Naive thymus-derived CD4-positive, alpha-beta T cell (primary cell): ENCODE measurements around the gene SRP14. TPM values are rescaled to one million over a fixed set of nuclear protein-coding genes. Genes with fewer than 3 reads are reported as not detected.

Experiments used
- ATAC-seq: fragments of 150-1000 bp; cut with Tn5 transposase; 2 replicates; pipeline ENCODE4 v1.10.0; 2021; ENCODE audit warnings: mild to moderate bottlenecking, moderate library complexity
- CTCF ChIA-PET: fragments of 350-600 bp; sonication (Branson Sonifier 250); formaldehyde crosslinking; loops from one replicate; lab custom pipeline; 2021; ENCODE audit warnings: antibody characterized with exemption; lab: Charles Lee
- POLR2A ChIA-PET: fragments of 350-600 bp; sonication (Branson Sonifier 250); formaldehyde crosslinking; loops from one replicate; lab custom pipeline; 2021; ENCODE audit warnings: antibody characterized with exemption, inconsistent platforms; lab: Charles Lee
- DNase-seq, 9 donors: peaks; one replicate each; pipeline versions ENCODE4 v3.0.0 to v3.0.0-alpha.2; 2020 to 2022; ENCODE audit warnings: mixed read lengths in 1 of 9
- H3K27ac ChIP-seq: one replicate; pipeline ENCODE4 v1.7.0; 2013; ENCODE audit warnings: mild to moderate bottlenecking, low read depth, low read length, moderate library complexity
- H3K27me3 ChIP-seq, 2 donors: one replicate each; pipeline ENCODE4 v1.7.0; 2013; ENCODE audit warnings: low read length in 2 of 2, mild to moderate bottlenecking in 2 of 2, moderate library complexity in 2 of 2; ENCODE audit not compliant: control insufficient read depth in 2 of 2, insufficient read depth in 2 of 2
- H3K36me3 ChIP-seq, 3 experiments: 1 replicate in 2 of 3; 2 replicates in 1 of 3; pipeline ENCODE4 v1.7.0; 2013; ENCODE audit warnings: low read length in 3 of 3, mild to moderate bottlenecking in 3 of 3, moderate library complexity in 1 of 3; ENCODE audit not compliant: insufficient read depth in 3 of 3, control insufficient read depth in 2 of 3
- H3K4me1 ChIP-seq, 2 donors: one replicate each; pipeline ENCODE4 v1.7.0; 2013; ENCODE audit warnings: low read length in 2 of 2, mild to moderate bottlenecking in 2 of 2, moderate library complexity in 1 of 2; ENCODE audit not compliant: control insufficient read depth in 2 of 2, insufficient read depth in 2 of 2
- H3K4me3 ChIP-seq: 2 replicates; pipeline ENCODE4 v1.7.0; 2013; ENCODE audit warnings: mild to moderate bottlenecking, low read length
- H3K9me3 ChIP-seq, 3 experiments: 1 replicate in 2 of 3; 2 replicates in 1 of 3; pipeline ENCODE4 v1.7.0; 2013; ENCODE audit warnings: low read length in 3 of 3; ENCODE audit not compliant: control insufficient read depth in 2 of 3
- H3K27ac Mint-ChIP-seq, 9 donors: one replicate each; pipeline ENCODE4 v1.8.0; 2020 to 2022; ENCODE audit warnings: mixed read lengths in 9 of 9, mild to moderate bottlenecking in 8 of 9, moderate library complexity in 5 of 9, inconsistent platforms in 2 of 9
- H3K27me3 Mint-ChIP-seq, 5 donors: one replicate each; pipeline ENCODE4 v1.8.0; 2021 to 2022; ENCODE audit warnings: mixed read lengths in 5 of 5, mild to moderate bottlenecking in 1 of 5
- H3K36me3 Mint-ChIP-seq, 5 donors: one replicate each; pipeline ENCODE4 v1.8.0; 2020 to 2022; ENCODE audit warnings: mixed read lengths in 5 of 5, mild to moderate bottlenecking in 3 of 5, inconsistent platforms in 1 of 5
- H3K4me1 Mint-ChIP-seq, 7 donors: one replicate each; pipeline ENCODE4 v1.8.0; 2020 to 2022; ENCODE audit warnings: mixed read lengths in 7 of 7, mild to moderate bottlenecking in 3 of 7, inconsistent platforms in 1 of 7
- H3K4me3 Mint-ChIP-seq, 10 donors: one replicate each; pipeline ENCODE4 v1.8.0; 2020 to 2022; ENCODE audit warnings: mild to moderate bottlenecking in 10 of 10, mixed read lengths in 10 of 10, moderate library complexity in 6 of 10, inconsistent platforms in 2 of 10
- H3K9me3 Mint-ChIP-seq, 11 donors: one replicate each; pipeline ENCODE4 v1.8.0; 2020 to 2022; ENCODE audit warnings: mixed read lengths in 11 of 11, mild to moderate bottlenecking in 4 of 11, inconsistent platforms in 1 of 11, moderate library complexity in 1 of 11
- intact Hi-C, 2 donors: fragments of 100-400 bp; cut with micrococcal nuclease; formaldehyde crosslinking; loops; one replicate each; pipeline ENCODE4 v1.15.1; 2023
- polyA plus RNA-seq, 2 donors: library from polyadenylated mRNA; unstranded; fragments of 300-500 nt; fragmentation: Illumina TruSeq; gene quantifications; one replicate each; pipeline ENCODE4 v1.2.3, GENCODE V29; 2021
- total RNA-seq, 6 experiments: library from RNA in 5 of 6; stranded (reverse) in 5 of 6; gene quantifications; 1 replicate in 5 of 6; 2 replicates in 1 of 6; pipeline ENCODE4 v1.2.3 and lab custom pipeline; 2021 to 2026

Gene SRP14
- total and polyA plus RNA-seq, 7 experiments from 2014 or later: 92.1 to 963 (median 112) TPM

GRCh38 chr15:40063563-40064011 lies 24.6 kb upstream of the SRP14 start:
- Mint-ChIP-seq H3K27me3 (no peaks in the 10 kb centered on the region), H3K9me3 (no peaks in the 10 kb centered on the region), H3K36me3 (peaks cover 0 to 9% (median under 1%) of the 10 kb centered on the region in 5 donors), H3K4me1 (peaks cover 7 to 28% (median 18%) of the 10 kb centered on the region in 7 donors), H3K4me3 (peak overlapping the region in 2 of 10 donors; percentile 6 to 56), H3K27ac (peak overlapping the region; percentile 78 to 91 (median 86))
- intact Hi-C loops: loop anchor here in 1 of 2 donors (1.0 kb wide), 1 partner anchor 8 kb away; no protein-coding TSS in a partner anchor
- no peak overlapping the region for H3K27ac ChIP-seq
- no peaks in the 10 kb centered on the region for H3K27me3 ChIP-seq
- ATAC-seq (no peak), DNase-seq (no peak)
- H3K36me3 ChIP-seq: no peaks in the 10 kb centered on the region
- peaks cover 0 to 10% of the 10 kb centered on the region in 2 donors for H3K4me1 ChIP-seq
- ChIA-PET POLR2A (interaction anchor here (2.0 kb wide), 1 partner anchor 9 kb away, joined by 7 read pairs; no protein-coding TSS in a partner anchor), CTCF (interaction anchor here (1.3 kb wide), 1 partner anchor 15 kb away, joined by 4 read pairs; no protein-coding TSS in a partner anchor)
- H3K9me3 ChIP-seq: no peaks in the 10 kb centered on the region
- H3K4me3 ChIP-seq: no peak overlapping the region

GRCh38 chr15:40062816-40063562 lies 24.0 kb upstream of the SRP14 start:
- DNase-seq: no peak
- Mint-ChIP-seq H3K27me3 (no peaks in the 10 kb centered on the region), H3K36me3 (peaks cover 0 to 13% (median 4%) of the 10 kb centered on the region in 5 donors), H3K4me1 (peaks cover 11 to 33% (median 24%) of the 10 kb centered on the region in 7 donors), H3K27ac (peak overlapping the region in 3 of 9 donors; percentile 38 to 91 (median 88)), H3K4me3 (no peak overlapping the region), H3K9me3 (no peaks in the 10 kb centered on the region)
- ChIA-PET CTCF (interaction anchor here (1.3 kb wide), 1 partner anchor 15 kb away, joined by 4 read pairs; no protein-coding TSS in a partner anchor), POLR2A (no interaction called here)
- no peaks in the 10 kb centered on the region for H3K27me3 ChIP-seq
- ATAC-seq: no peak
- intact Hi-C loops: no loop called here
- H3K4me3 ChIP-seq: no peak overlapping the region
- peaks cover 0 to 10% of the 10 kb centered on the region in 2 donors for H3K4me1 ChIP-seq
- H3K9me3 ChIP-seq: no peaks in the 10 kb centered on the region
- no peaks in the 10 kb centered on the region for H3K36me3 ChIP-seq
- no peak overlapping the region for H3K27ac ChIP-seq

- H3K36me3 ChIP-seq: no peaks in the 10 kb centered on the region
- ATAC-seq: no peak
- POLR2A ChIA-PET: interaction anchor here (0.6 to 1.1 kb wide), 4 partner anchors 10 to 54 kb away, joined by 3 to 5 read pairs (median 4); no protein-coding TSS in a partner anchor
Measured at GRCh38 chr15:40061212-40061901, 22.4 kb upstream of the SRP14 start.

GRCh38 chr15:40060236-40060961 lies 21.4 kb upstream of the SRP14 start:
- H3K27me3 Mint-ChIP-seq: no peaks in the 10 kb centered on the region
- CTCF ChIA-PET: interaction anchor here (1.0 kb wide), 1 partner anchor 44 kb away, joined by 4 read pairs; no protein-coding TSS in a partner anchor
- Histone ChIP-seq H3K4me1 (peaks cover 2 to 21% of the 10 kb centered on the region in 2 donors), H3K4me3 (no peak overlapping the region), H3K36me3 (no peaks in the 10 kb centered on the region), H3K9me3 (no peaks in the 10 kb centered on the region), H3K27ac (no peak overlapping the region), H3K27me3 (no peaks in the 10 kb centered on the region)
- DNase-seq (no peak), ATAC-seq (no peak)
- no peaks in the 10 kb centered on the region for H3K9me3 Mint-ChIP-seq
- POLR2A ChIA-PET: no interaction called here
- peak overlapping the region in 1 of 9 donors; percentile 88 for H3K27ac Mint-ChIP-seq
- peaks cover 0 to 13% (median 4%) of the 10 kb centered on the region in 5 donors for H3K36me3 Mint-ChIP-seq
- intact Hi-C loops: no loop called here
- H3K4me1 Mint-ChIP-seq: peaks cover 15 to 48% (median 40%) of the 10 kb centered on the region in 7 donors
- H3K4me3 Mint-ChIP-seq: no peak overlapping the region

More at GRCh38 chr15:40061212-40061901, 22.4 kb upstream of the SRP14 start:
- CTCF ChIA-PET: interaction anchor here (0.6 kb wide), 2 partner anchors 45 to 274 kb away, joined by 3 to 4 read pairs; no protein-coding TSS in a partner anchor
- Mint-ChIP-seq H3K36me3 (peaks cover 0 to 17% (median 4%) of the 10 kb centered on the region in 5 donors), H3K27ac (no peak overlapping the region), H3K9me3 (no peaks in the 10 kb centered on the region), H3K4me3 (no peak overlapping the region), H3K4me1 (peaks cover 15 to 39% (median 32%) of the 10 kb centered on the region in 7 donors), H3K27me3 (no peaks in the 10 kb centered on the region)
- no peak overlapping the region for H3K27ac ChIP-seq
- H3K9me3 ChIP-seq: no peaks in the 10 kb centered on the region
- no peaks in the 10 kb centered on the region for H3K27me3 ChIP-seq
- H3K4me1 ChIP-seq: peaks cover 0 to 12% of the 10 kb centered on the region in 2 donors
- intact Hi-C loops: no loop called here
- no peak overlapping the region for H3K4me3 ChIP-seq
- DNase-seq: no peak

- H3K9me3 Mint-ChIP-seq: no peaks in the 10 kb centered on the region
Measured at GRCh38 chr15:40059821-40060220, 20.8 kb upstream of the SRP14 start.

More at GRCh38 chr15:40059821-40060220, 20.8 kb upstream of the SRP14 start:
- no peak for DNase-seq
- Mint-ChIP-seq H3K4me1 (peaks cover 18 to 49% (median 39%) of the 10 kb centered on the region in 7 donors), H3K27ac (no peak overlapping the region), H3K4me3 (no peak overlapping the region), H3K36me3 (peaks cover 0 to 13% (median 4%) of the 10 kb centered on the region in 5 donors), H3K27me3 (no peaks in the 10 kb centered on the region)
- ChIA-PET CTCF (interaction anchor here (1.0 kb wide), 1 partner anchor 45 kb away, joined by 4 read pairs; no protein-coding TSS in a partner anchor), POLR2A (interaction anchor here (1.2 to 1.3 kb wide), 2 partner anchors 10 kb away, joined by 3 to 6 read pairs; no protein-coding TSS in a partner anchor)
- H3K9me3 ChIP-seq: no peaks in the 10 kb centered on the region
- H3K27ac ChIP-seq: no peak overlapping the region
- intact Hi-C loops: no loop called here
- no peaks in the 10 kb centered on the region for H3K27me3 ChIP-seq
- no peak overlapping the region for H3K4me3 ChIP-seq
- no peaks in the 10 kb centered on the region for H3K36me3 ChIP-seq
- no peak for ATAC-seq
- peaks cover 8 to 22% of the 10 kb centered on the region in 2 donors for H3K4me1 ChIP-seq
